ENCODE results near the gene PAFAH1B2.

DNA sequence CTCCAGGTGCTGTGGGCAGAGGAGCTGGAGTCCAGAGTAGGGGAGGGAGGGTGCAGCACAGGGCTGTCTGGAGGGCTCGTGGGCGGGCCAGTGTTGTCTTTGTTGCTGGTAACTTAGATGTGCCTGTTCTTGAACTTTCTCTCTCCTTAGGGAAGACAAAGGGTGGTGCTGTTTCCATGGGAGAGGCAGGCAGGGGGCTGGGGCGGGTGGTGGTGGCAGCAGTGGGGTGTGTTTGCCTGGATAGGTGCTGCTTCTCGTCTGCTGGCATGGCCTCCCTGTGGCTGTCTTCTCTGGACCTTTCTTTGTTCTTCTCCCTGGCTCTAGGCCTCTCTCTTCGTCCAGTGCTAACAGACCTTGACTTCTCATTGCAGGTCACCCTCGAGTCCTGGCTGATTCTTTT lies 42.9 kb downstream of the PAFAH1B2 start:
- TF ChIP-seq, protein P1, sequence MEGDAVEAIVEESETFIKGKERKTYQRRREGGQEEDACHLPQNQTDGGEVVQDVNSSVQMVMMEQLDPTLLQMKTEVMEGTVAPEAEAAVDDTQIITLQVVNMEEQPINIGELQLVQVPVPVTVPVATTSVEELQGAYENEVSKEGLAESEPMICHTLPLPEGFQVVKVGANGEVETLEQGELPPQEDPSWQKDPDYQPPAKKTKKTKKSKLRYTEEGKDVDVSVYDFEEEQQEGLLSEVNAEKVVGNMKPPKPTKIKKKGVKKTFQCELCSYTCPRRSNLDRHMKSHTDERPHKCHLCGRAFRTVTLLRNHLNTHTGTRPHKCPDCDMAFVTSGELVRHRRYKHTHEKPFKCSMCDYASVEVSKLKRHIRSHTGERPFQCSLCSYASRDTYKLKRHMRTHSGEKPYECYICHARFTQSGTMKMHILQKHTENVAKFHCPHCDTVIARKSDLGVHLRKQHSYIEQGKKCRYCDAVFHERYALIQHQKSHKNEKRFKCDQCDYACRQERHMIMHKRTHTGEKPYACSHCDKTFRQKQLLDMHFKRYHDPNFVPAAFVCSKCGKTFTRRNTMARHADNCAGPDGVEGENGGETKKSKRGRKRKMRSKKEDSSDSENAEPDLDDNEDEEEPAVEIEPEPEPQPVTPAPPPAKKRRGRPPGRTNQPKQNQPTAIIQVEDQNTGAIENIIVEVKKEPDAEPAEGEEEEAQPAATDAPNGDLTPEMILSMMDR (IDR thresholded peaks at IDR 0.05 in 2 of 3, conservative IDR thresholded peaks at IDR 0.05 in 1 of 3; ENCODE audit: borderline replicate concordance in 1 of 3, insufficient read depth in 1 of 3, low read depth in 2 of 3, low read length in 2 of 3) = no peak
- TF ChIP-seq EGR1 (IDR thresholded peaks at IDR 0.05; ENCODE audit: low read depth) (no peak), SP1 (IDR thresholded peaks at IDR 0.05; ENCODE audit: low read depth) (no peak), POLR2AphosphoS5 (IDR thresholded peaks at IDR 0.05; ENCODE audit: low read depth, low read length) (no peak), EZH2 (IDR thresholded peaks at IDR 0.05) (no peak), RAD21 (IDR thresholded peaks at IDR 0.05; ENCODE audit: low read depth) (no peak), ZNF274 (IDR thresholded peaks at IDR 0.05; ENCODE audit: low read depth, low read length) (no peak), CEBPB (IDR thresholded peaks at IDR 0.05; ENCODE audit: low read depth) (no peak), POLR2A (IDR thresholded peaks at IDR 0.05; ENCODE audit: borderline replicate concordance, extremely low read depth, insufficient read depth, insufficient read length) (no peak)
- TF ChIP-seq, protein P2, sequence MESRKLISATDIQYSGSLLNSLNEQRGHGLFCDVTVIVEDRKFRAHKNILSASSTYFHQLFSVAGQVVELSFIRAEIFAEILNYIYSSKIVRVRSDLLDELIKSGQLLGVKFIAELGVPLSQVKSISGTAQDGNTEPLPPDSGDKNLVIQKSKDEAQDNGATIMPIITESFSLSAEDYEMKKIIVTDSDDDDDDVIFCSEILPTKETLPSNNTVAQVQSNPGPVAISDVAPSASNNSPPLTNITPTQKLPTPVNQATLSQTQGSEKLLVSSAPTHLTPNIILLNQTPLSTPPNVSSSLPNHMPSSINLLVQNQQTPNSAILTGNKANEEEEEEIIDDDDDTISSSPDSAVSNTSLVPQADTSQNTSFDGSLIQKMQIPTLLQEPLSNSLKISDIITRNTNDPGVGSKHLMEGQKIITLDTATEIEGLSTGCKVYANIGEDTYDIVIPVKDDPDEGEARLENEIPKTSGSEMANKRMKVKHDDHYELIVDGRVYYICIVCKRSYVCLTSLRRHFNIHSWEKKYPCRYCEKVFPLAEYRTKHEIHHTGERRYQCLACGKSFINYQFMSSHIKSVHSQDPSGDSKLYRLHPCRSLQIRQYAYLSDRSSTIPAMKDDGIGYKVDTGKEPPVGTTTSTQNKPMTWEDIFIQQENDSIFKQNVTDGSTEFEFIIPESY (IDR thresholded peaks at IDR 0.05; ENCODE audit: extremely low read depth, insufficient replicate concordance, low read length) = no peak
- TF ChIP-seq, protein P3, sequence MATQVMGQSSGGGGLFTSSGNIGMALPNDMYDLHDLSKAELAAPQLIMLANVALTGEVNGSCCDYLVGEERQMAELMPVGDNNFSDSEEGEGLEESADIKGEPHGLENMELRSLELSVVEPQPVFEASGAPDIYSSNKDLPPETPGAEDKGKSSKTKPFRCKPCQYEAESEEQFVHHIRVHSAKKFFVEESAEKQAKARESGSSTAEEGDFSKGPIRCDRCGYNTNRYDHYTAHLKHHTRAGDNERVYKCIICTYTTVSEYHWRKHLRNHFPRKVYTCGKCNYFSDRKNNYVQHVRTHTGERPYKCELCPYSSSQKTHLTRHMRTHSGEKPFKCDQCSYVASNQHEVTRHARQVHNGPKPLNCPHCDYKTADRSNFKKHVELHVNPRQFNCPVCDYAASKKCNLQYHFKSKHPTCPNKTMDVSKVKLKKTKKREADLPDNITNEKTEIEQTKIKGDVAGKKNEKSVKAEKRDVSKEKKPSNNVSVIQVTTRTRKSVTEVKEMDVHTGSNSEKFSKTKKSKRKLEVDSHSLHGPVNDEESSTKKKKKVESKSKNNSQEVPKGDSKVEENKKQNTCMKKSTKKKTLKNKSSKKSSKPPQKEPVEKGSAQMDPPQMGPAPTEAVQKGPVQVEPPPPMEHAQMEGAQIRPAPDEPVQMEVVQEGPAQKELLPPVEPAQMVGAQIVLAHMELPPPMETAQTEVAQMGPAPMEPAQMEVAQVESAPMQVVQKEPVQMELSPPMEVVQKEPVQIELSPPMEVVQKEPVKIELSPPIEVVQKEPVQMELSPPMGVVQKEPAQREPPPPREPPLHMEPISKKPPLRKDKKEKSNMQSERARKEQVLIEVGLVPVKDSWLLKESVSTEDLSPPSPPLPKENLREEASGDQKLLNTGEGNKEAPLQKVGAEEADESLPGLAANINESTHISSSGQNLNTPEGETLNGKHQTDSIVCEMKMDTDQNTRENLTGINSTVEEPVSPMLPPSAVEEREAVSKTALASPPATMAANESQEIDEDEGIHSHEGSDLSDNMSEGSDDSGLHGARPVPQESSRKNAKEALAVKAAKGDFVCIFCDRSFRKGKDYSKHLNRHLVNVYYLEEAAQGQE (IDR thresholded peaks at IDR 0.05; ENCODE audit: low read depth) = no peak
- TF ChIP-seq, protein P4, sequence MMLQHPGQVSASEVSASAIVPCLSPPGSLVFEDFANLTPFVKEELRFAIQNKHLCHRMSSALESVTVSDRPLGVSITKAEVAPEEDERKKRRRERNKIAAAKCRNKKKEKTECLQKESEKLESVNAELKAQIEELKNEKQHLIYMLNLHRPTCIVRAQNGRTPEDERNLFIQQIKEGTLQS (IDR thresholded peaks at IDR 0.05) = no peak

Data from HCT116 (cell line).